Measurements from ENCODE around the gene KRTAP4-5. TPM values are rescaled to one million over a fixed set of nuclear protein-coding genes. Genes with fewer than 3 reads are reported as not detected.
"Not testable (repeated sequence)": the region's sequence is repeated elsewhere in the genome, so short reads cannot be mapped to it uniquely, and the experiment has no call there.

Gene KRTAP4-5
- total RNA-seq, 1 donor = not detected

GRCh38 chr17:41107941-41108450, 41.6 kb downstream of the KRTAP4-5 start:
- peak; percentile 11 for DNase-seq (ENCODE audit: low read depth)
- H3K4me3 ChIP-seq (ENCODE audit: low read depth, low read length) = no peak overlapping the region
- no peak for TF ChIP-seq CTCF (IDR thresholded peaks at IDR 0.05; ENCODE audit: insufficient read depth, low read length)

GRCh38 chr17:41105347-41105746, 44.3 kb downstream of the KRTAP4-5 start, which contains the start of gene KRTAP4-9:
Gene KRTAP4-9 (plus strand): TSS chr17:41105389. CDS start chr17:41105389, 0 bp downstream.
- not testable (repeated sequence) for DNase-seq (ENCODE audit: low read depth); H3K4me3 ChIP-seq (ENCODE audit: low read depth, low read length)

GRCh38 chr17:41104386-41105038, 45.1 kb downstream of the KRTAP4-5 start:
- not testable (repeated sequence) for DNase-seq (ENCODE audit: low read depth); H3K4me3 ChIP-seq (ENCODE audit: low read depth, low read length)

GRCh38 chr17:41103896-41104295, 45.7 kb downstream of the KRTAP4-5 start:
- DNase-seq (ENCODE audit: low read depth) = no peak
- no peak overlapping the region for H3K4me3 ChIP-seq (ENCODE audit: low read depth, low read length)
- no peak for TF ChIP-seq CTCF (IDR thresholded peaks at IDR 0.05; ENCODE audit: insufficient read depth, low read length)

- no peak for TF ChIP-seq CTCF (IDR thresholded peaks at IDR 0.05; ENCODE audit: insufficient read depth, low read length)
- no peak for DNase-seq (ENCODE audit: low read depth)
- H3K4me3 ChIP-seq (ENCODE audit: low read depth, low read length) = no peak within 1 kb of the TSS
Measured at GRCh38 chr17:41101586-41102259, 47.9 kb downstream of the KRTAP4-5 start, which contains the start of gene KRTAP4-16. Gene KRTAP4-16 (minus strand): TSS chr17:41102209. CDS start chr17:41102209, 0 bp downstream.

- H3K4me3 ChIP-seq (ENCODE audit: low read depth, low read length) = not testable (repeated sequence)
- peak; percentile 28 for DNase-seq (ENCODE audit: low read depth)
Measured at GRCh38 chr17:41099682-41100480, 49.7 kb downstream of the KRTAP4-5 start.

Small RNAs within 50 kb of the gene (small RNA-seq; reads per million reads assigned to genes)
- gene KRTAP4-17P = not detected

Other genes starting within 250 kb of the KRTAP4-5 start
- not detected in 2 replicates for gene KRT23, start 212.2 kb downstream of the KRTAP4-5 start, total RNA-seq (ENCODE audit: low replicate concordance)
- gene KRT39, start 182.9 kb downstream of the KRTAP4-5 start, total RNA-seq (ENCODE audit: low replicate concordance) = not detected in 2 replicates
- gene KRT40, start 165.5 kb downstream of the KRTAP4-5 start, total RNA-seq (ENCODE audit: low replicate concordance) = not detected in 2 replicates
- not detected in 2 replicates for gene KRTAP3-3, start 155.7 kb downstream of the KRTAP4-5 start, total RNA-seq (ENCODE audit: low replicate concordance)
- gene KRTAP3-2, start 149.9 kb downstream of the KRTAP4-5 start, total RNA-seq (ENCODE audit: low replicate concordance) = not detected in 2 replicates
- not detected in 2 replicates for gene KRTAP3-1, start 140.7 kb downstream of the KRTAP4-5 start, total RNA-seq (ENCODE audit: low replicate concordance)
- gene KRTAP1-5, start 122.6 kb downstream of the KRTAP4-5 start, total RNA-seq (ENCODE audit: low replicate concordance) = 1.4 TPM in 1 of 2 replicates, not detected in the other
- not detected in 2 replicates for gene KRTAP1-4, start 119.6 kb downstream of the KRTAP4-5 start, total RNA-seq (ENCODE audit: low replicate concordance)
- not detected in 2 replicates for gene KRTAP1-3, start 115.0 kb downstream of the KRTAP4-5 start, total RNA-seq (ENCODE audit: low replicate concordance)
- gene KRTAP1-1, start 108.4 kb downstream of the KRTAP4-5 start, total RNA-seq (ENCODE audit: low replicate concordance) = not detected in 2 replicates
- not detected in 2 replicates for gene KRTAP2-1, start 102.5 kb downstream of the KRTAP4-5 start, total RNA-seq (ENCODE audit: low replicate concordance)
- gene KRTAP2-2, start 94.6 kb downstream of the KRTAP4-5 start, total RNA-seq (ENCODE audit: low replicate concordance) = not detected in 2 replicates
- gene KRTAP2-3, start 89.7 kb downstream of the KRTAP4-5 start, total RNA-seq (ENCODE audit: low replicate concordance) = not detected in 2 replicates
- gene KRTAP2-4, start 83.9 kb downstream of the KRTAP4-5 start, total RNA-seq (ENCODE audit: low replicate concordance) = not detected in 2 replicates
- gene KRTAP4-7, start 65.7 kb downstream of the KRTAP4-5 start, total RNA-seq (ENCODE audit: low replicate concordance) = not detected in 2 replicates
- gene KRTAP4-8, start 51.7 kb downstream of the KRTAP4-5 start, total RNA-seq (ENCODE audit: low replicate concordance) = not detected in 2 replicates
- gene KRTAP4-16, start 47.6 kb downstream of the KRTAP4-5 start, total RNA-seq (ENCODE audit: low replicate concordance) = not detected in 2 replicates
- gene KRTAP4-9, start 44.4 kb downstream of the KRTAP4-5 start, total RNA-seq (ENCODE audit: low replicate concordance) = not detected in 2 replicates
- gene KRTAP4-11, start 31.5 kb downstream of the KRTAP4-5 start, total RNA-seq (ENCODE audit: low replicate concordance) = not detected in 2 replicates
- not detected in 2 replicates for gene KRTAP4-12, start 25.6 kb downstream of the KRTAP4-5 start, total RNA-seq (ENCODE audit: low replicate concordance)
- not detected in 2 replicates for gene KRTAP4-6, start 9.3 kb downstream of the KRTAP4-5 start, total RNA-seq (ENCODE audit: low replicate concordance)
- gene KRTAP4-4, start 10.9 kb upstream of the KRTAP4-5 start, total RNA-seq (ENCODE audit: low replicate concordance) = not detected in 2 replicates
- not detected in 2 replicates for gene KRTAP4-3, start 18.4 kb upstream of the KRTAP4-5 start, total RNA-seq (ENCODE audit: low replicate concordance)
- not detected in 2 replicates for gene KRTAP4-2, start 28.4 kb upstream of the KRTAP4-5 start, total RNA-seq (ENCODE audit: low replicate concordance)
- not detected in 2 replicates for gene KRTAP4-1, start 35.1 kb upstream of the KRTAP4-5 start, total RNA-seq (ENCODE audit: low replicate concordance)
- gene KRTAP9-1, start 40.1 kb upstream of the KRTAP4-5 start, total RNA-seq (ENCODE audit: low replicate concordance) = not detected in 2 replicates
- not detected in 2 replicates for gene KRTAP9-2, start 76.8 kb upstream of the KRTAP4-5 start, total RNA-seq (ENCODE audit: low replicate concordance)
- not detected in 2 replicates for gene KRTAP9-3, start 82.6 kb upstream of the KRTAP4-5 start, total RNA-seq (ENCODE audit: low replicate concordance)
- not detected in 2 replicates for gene KRTAP9-8, start 88.2 kb upstream of the KRTAP4-5 start, total RNA-seq (ENCODE audit: low replicate concordance)
- gene KRTAP9-4, start 99.9 kb upstream of the KRTAP4-5 start, total RNA-seq (ENCODE audit: low replicate concordance) = not detected in 2 replicates
- not detected in 2 replicates for gene KRTAP9-9, start 105.6 kb upstream of the KRTAP4-5 start, total RNA-seq (ENCODE audit: low replicate concordance)
- not detected in 2 replicates for gene KRTAP9-6, start 115.6 kb upstream of the KRTAP4-5 start, total RNA-seq (ENCODE audit: low replicate concordance)
- not detected in 2 replicates for gene KRTAP9-7, start 125.9 kb upstream of the KRTAP4-5 start, total RNA-seq (ENCODE audit: low replicate concordance)
- not detected in 2 replicates for gene KRTAP29-1, start 153.0 kb upstream of the KRTAP4-5 start, total RNA-seq (ENCODE audit: low replicate concordance)
- gene KRTAP16-1, start 159.5 kb upstream of the KRTAP4-5 start, total RNA-seq (ENCODE audit: low replicate concordance) = not detected in 2 replicates
- not detected in 2 replicates for gene KRTAP17-1, start 165.9 kb upstream of the KRTAP4-5 start, total RNA-seq (ENCODE audit: low replicate concordance)
- not detected in 2 replicates for gene KRT33A, start 201.0 kb upstream of the KRTAP4-5 start, total RNA-seq (ENCODE audit: low replicate concordance)
- not detected in 2 replicates for gene KRT33B, start 220.0 kb upstream of the KRTAP4-5 start, total RNA-seq (ENCODE audit: low replicate concordance)
- gene KRT34, start 232.5 kb upstream of the KRTAP4-5 start, total RNA-seq (ENCODE audit: low replicate concordance) = 0.45 TPM in 1 of 2 replicates, not detected in the other
- 0.09 TPM in 1 of 2 replicates, not detected in the other for gene KRT31, start 247.8 kb upstream of the KRTAP4-5 start, total RNA-seq (ENCODE audit: low replicate concordance)

All from fibroblast of the aortic adventitia (primary cell).